ENCODE results near the gene KIF9.
"Not testable (repeated sequence)": the region's sequence is repeated elsewhere in the genome, so short reads cannot be mapped to it uniquely, and the experiment has no call there.

The KIF9 gene

GRCh38 chr3:47282424-47283192, at the start of gene KIF9, which contains the start of gene KLHL18:
TSS of gene KIF9 (minus strand) at chr3:47282799. CDS start at chr3:47277374, 5,425 bp downstream.
TSS of gene KLHL18 (plus strand) at chr3:47282944. CDS start at chr3:47282966, 22 bp downstream.
- DNase-seq: peak; percentile 91

- DNase-seq: peak; percentile 76
These were observed 41.8 kb upstream of the KIF9 start for GRCh38 chr3:47324278-47324865.

- DNase-seq: no peak
These were observed 41.1 kb upstream of the KIF9 start for GRCh38 chr3:47323431-47324277.

GRCh38 chr3:47319956-47320355, 37.4 kb upstream of the KIF9 start:
- no peak for DNase-seq

GRCh38 chr3:47318916-47319315, 36.3 kb upstream of the KIF9 start:
- DNase-seq: no peak

GRCh38 chr3:47316151-47316550, 33.6 kb upstream of the KIF9 start:
- DNase-seq: not testable (repeated sequence)

- peak; percentile 51 for DNase-seq
These were observed 32.6 kb upstream of the KIF9 start for GRCh38 chr3:47315069-47315647.

GRCh38 chr3:47314056-47314764, 31.6 kb upstream of the KIF9 start:
- DNase-seq: no peak

GRCh38 chr3:47313341-47314055, 30.9 kb upstream of the KIF9 start:
- peak; percentile 76 for DNase-seq

- DNase-seq: no peak
These were observed 27.8 kb upstream of the KIF9 start for GRCh38 chr3:47310391-47310790.

- DNase-seq: not testable (repeated sequence)
These were observed 26.6 kb upstream of the KIF9 start for GRCh38 chr3:47309231-47309630.

GRCh38 chr3:47306022-47306421, 23.4 kb upstream of the KIF9 start:
- DNase-seq: peak; percentile 27

- DNase-seq: no peak
These were observed 18.9 kb upstream of the KIF9 start for GRCh38 chr3:47301456-47301855.

- peak; percentile 30 for DNase-seq
These were observed 17.1 kb upstream of the KIF9 start for GRCh38 chr3:47299381-47300318.

GRCh38 chr3:47298439-47298838, 15.8 kb upstream of the KIF9 start:
- DNase-seq: no peak

- peak; percentile 21 for DNase-seq
These were observed 14.1 kb upstream of the KIF9 start for GRCh38 chr3:47296562-47297302.

GRCh38 chr3:47295976-47296375, 13.4 kb upstream of the KIF9 start:
- DNase-seq: no peak

GRCh38 chr3:47295322-47295721, 12.7 kb upstream of the KIF9 start:
- DNase-seq: no peak

- DNase-seq: no peak
These were observed 11.8 kb upstream of the KIF9 start for GRCh38 chr3:47294392-47294791.

- DNase-seq: no peak
These were observed 11.2 kb upstream of the KIF9 start for GRCh38 chr3:47293822-47294221.
